BLaER1 (cell line): ENCODE measurements around the gene KCNE4.

Experiments
- H3K27ac ChIP-seq: shearing (Covaris generic); formaldehyde crosslinking; 2 replicates; pipeline ENCODE4 v1.8.1; 2022
- H3K27me3 ChIP-seq: shearing (Covaris generic); formaldehyde crosslinking; 2 replicates; pipeline ENCODE4 v1.8.1; 2022
- H3K36me3 ChIP-seq: shearing (Covaris generic); formaldehyde crosslinking; 2 replicates; pipeline ENCODE4 v1.8.1; 2022
- H3K4me1 ChIP-seq: shearing (Covaris generic); formaldehyde crosslinking; 2 replicates; pipeline ENCODE4 v1.8.1; 2022
- H3K4me2 ChIP-seq: shearing (Covaris generic); formaldehyde crosslinking; 2 replicates; pipeline ENCODE4 v1.8.1; 2022
- H3K4me3 ChIP-seq: shearing (Covaris generic); formaldehyde crosslinking; 2 replicates; pipeline ENCODE4 v1.8.1; 2022
- H3K9ac ChIP-seq: shearing (Covaris generic); formaldehyde crosslinking; 2 replicates; pipeline ENCODE4 v1.8.1; 2022
- H3K9me3 ChIP-seq: shearing (Covaris generic); formaldehyde crosslinking; 2 replicates; pipeline ENCODE4 v1.8.1; 2022
- H4K20me1 ChIP-seq: shearing (Covaris generic); formaldehyde crosslinking; 2 replicates; pipeline ENCODE4 v1.8.1; 2022
- Cebpa-rat ChIP-seq: shearing (Covaris generic); IDR thresholded peaks from 2 replicates; pipeline ENCODE4 v1.8.1; 2022

Gene KCNE4

DNA sequence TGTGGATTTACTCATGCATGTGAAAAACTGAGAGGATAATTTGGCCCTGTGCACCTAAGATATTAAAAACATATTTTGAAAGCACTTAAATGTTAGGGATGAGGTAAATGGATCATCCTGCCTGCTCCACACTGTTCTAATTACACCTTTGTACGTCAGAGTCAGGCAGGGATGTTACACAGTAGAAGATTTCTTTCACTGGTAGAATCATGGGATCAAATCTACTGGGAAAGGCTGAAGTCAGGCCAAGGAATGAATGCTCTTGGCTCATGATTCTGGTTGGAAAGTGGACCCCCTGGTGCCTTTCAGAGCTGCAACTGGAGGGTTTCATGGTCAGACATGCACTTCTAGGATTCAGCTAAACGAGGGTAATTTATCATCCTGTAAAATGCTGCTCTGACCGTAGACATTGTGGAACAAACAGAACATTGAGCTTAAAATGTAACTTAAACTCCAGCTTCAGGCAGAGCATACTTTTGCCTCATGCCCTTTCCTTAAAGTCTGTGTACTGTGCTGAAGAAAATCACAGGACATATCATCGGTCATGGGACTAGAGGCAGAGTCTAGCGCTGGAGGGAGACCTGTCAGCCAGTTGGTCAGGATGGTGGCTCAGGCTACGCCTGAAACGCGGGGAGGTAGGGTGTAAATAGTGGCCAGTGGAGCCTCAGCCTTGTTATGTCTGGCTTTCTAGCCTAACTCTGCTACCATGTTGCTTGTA lies 4.9 kb downstream of the KCNE4 start:
- H3K9me3 ChIP-seq, result no peaks in the 10 kb centered on the region
- TF ChIP-seq Cebpa-rat, result no peak

DNA sequence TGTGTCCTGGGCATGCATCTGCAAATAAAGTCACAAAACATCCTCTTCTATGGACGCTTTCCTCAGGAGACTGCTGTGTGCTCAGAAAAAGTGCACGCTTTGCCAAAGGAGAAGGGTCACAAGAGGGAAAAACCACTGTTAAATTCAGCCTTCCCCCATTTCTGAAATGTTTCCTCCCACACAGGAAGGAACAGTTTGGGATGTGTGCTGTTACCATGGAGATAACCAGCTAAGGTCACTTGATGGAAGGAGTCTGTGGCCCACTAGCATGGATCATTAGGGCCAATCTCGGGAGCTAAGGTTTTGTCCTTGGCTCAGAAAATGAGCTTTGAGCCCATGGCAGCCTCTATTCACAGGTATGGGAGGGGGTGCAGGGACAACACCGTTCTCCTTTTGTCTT lies 5.6 kb downstream of the KCNE4 start:
- Histone ChIP-seq H3K9me3 (no peaks in the 10 kb centered on the region), H3K27me3 (no peaks in the 10 kb centered on the region)
- TF ChIP-seq Cebpa-rat, result no peak

More for the DNA sequence above, 4.9 kb downstream of the KCNE4 start:
- no peaks in the 10 kb centered on the region for H4K20me1 ChIP-seq
- H3K4me2 ChIP-seq, result no peak overlapping the region
- no peak overlapping the region for H3K27ac ChIP-seq
- H3K4me1 ChIP-seq, result no peaks in the 10 kb centered on the region
- no peaks in the 10 kb centered on the region for H3K36me3 ChIP-seq
- no peak overlapping the region for H3K9ac ChIP-seq
- no peaks in the 10 kb centered on the region for H3K27me3 ChIP-seq
- no peak overlapping the region for H3K4me3 ChIP-seq

DNA sequence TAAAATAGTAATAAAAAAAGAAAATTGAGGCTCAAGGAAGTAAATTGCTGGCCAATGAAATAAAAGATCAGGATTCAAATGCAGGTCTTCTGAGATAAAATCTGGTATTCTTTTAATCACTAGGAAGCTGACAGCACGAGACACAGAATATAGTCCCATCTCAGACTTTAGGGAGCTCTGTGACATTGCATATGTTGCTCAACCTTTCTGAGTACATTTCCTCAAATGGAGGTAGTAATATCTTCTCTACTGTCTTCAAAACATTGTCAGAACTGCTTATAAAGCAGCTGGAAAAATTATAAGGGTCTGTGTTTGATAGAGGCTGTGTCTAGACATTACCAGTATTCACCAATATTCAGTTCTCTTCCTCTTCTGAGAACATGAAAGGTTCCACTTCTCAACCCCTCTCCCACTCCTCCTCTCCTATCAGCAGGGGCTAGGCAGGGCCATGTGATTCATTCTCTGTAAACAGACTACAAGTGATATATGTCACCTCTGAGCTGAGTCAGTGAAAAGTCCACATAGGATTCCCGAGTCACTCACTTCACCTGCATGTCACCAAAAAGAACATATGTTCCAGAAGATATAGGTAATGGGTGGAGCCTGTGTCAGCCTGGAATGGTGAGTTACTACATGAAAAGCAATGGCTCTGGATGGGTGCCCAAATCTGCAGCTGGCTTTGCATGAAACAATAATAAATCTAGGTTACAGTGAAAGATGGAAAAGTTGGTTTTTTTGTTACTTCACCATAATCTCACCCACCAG lies 7.1 kb downstream of the KCNE4 start:
- Histone ChIP-seq H3K9me3 (no peaks in the 10 kb centered on the region), H3K4me2 (no peak overlapping the region), H3K27me3 (no peaks in the 10 kb centered on the region), H4K20me1 (no peaks in the 10 kb centered on the region), H3K36me3 (no peaks in the 10 kb centered on the region), H3K27ac (no peak overlapping the region), H3K4me1 (no peaks in the 10 kb centered on the region), H3K4me3 (no peak overlapping the region), H3K9ac (no peak overlapping the region)
- no peak for TF ChIP-seq Cebpa-rat

More for the DNA sequence above, 5.6 kb downstream of the KCNE4 start:
- no peak overlapping the region for H3K4me2 ChIP-seq
- H3K9ac ChIP-seq, result no peak overlapping the region
- no peak overlapping the region for H3K27ac ChIP-seq
- H3K4me3 ChIP-seq, result no peak overlapping the region
- no peaks in the 10 kb centered on the region for H3K4me1 ChIP-seq
- no peaks in the 10 kb centered on the region for H3K36me3 ChIP-seq
- H4K20me1 ChIP-seq, result no peaks in the 10 kb centered on the region

DNA sequence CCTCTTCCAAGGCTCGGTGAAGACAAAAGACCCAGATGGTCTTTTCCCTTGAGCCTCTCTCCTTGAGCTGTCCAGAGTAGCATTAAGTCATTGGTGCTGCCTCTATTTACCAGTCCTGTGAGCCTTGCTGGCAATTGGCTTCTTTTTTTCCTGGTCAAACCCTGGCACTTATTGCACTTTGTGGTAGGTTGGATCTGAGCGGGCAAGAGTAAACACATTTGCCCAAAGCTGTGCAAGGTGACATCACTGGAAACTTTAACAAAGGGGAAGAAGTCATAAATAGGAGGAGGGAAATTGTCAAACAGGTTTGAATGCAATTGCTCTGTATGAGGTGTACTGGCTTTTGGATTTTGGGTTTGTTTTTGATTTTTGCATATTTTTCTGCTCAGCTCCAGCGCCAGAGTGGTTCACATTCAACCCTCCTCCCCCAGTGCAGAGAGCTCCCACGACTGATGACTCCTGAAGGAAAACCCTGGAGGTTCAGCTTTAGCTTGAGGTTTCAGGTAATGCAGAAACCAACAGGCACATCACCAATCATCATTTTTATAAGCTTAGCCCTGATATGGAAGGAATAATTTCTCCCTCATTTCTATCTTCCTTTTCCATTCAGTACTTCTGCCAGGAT lies 8.3 kb downstream of the KCNE4 start:
- H3K27ac ChIP-seq, result no peak overlapping the region
- H3K4me1 ChIP-seq, result no peaks in the 10 kb centered on the region
- no peaks in the 10 kb centered on the region for H3K9me3 ChIP-seq
- no peak overlapping the region for H3K4me2 ChIP-seq
- no peak overlapping the region for H3K9ac ChIP-seq
- no peaks in the 10 kb centered on the region for H3K36me3 ChIP-seq
- no peak overlapping the region for H3K4me3 ChIP-seq
- no peak for TF ChIP-seq Cebpa-rat
- no peaks in the 10 kb centered on the region for H3K27me3 ChIP-seq
- H4K20me1 ChIP-seq, result no peaks in the 10 kb centered on the region

DNA sequence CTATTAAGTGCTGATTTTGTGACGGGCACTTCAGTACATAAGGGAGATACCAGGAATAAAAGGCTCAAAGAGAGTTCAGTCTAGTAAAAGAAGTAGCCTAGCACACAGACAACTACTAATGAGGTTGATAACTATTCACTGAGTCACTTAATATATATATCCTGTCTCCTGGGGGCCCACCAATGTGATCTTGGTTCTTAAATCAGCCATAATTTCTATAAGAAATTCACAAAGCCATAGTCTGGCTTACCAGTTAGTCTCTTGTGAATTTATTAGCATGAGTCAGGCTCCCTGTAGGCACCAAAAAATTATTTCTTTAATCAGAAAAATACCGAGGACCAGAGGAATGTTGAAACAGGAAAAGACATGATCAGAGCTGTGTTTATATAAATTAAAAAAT lies 10.4 kb downstream of the KCNE4 start:
- H3K36me3 ChIP-seq, result no peaks in the 10 kb centered on the region
- H3K27ac ChIP-seq, result no peak overlapping the region
- H3K4me2 ChIP-seq, result no peak overlapping the region
- H3K9me3 ChIP-seq, result no peaks in the 10 kb centered on the region
- H4K20me1 ChIP-seq, result no peaks in the 10 kb centered on the region
- H3K4me1 ChIP-seq, result no peaks in the 10 kb centered on the region
- no peak overlapping the region for H3K9ac ChIP-seq
- H3K27me3 ChIP-seq, result no peaks in the 10 kb centered on the region
- TF ChIP-seq Cebpa-rat, result no peak
- H3K4me3 ChIP-seq, result no peak overlapping the region

DNA sequence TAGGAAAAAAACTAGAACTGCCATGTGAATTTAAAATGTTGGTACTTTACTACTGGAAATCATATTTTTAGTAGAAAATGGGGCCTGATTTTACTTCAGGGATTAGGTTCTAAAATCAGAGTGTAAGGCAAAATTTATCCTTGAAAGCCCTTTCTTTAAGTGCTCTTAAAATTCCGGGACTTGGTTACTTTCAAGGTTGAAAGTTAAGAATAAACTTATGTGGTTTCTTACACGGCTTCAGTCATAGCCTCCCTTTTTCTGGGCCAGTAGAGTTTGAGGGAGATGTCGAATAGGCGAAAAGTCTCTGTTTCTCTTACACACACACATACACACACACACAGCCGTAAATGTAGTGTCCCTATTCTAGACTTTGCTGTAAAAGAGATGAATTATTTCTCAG lies 13.1 kb downstream of the KCNE4 start:
- Histone ChIP-seq H4K20me1 (no peaks in the 10 kb centered on the region), H3K36me3 (no peaks in the 10 kb centered on the region), H3K27ac (no peak overlapping the region), H3K9me3 (no peaks in the 10 kb centered on the region), H3K4me2 (no peak overlapping the region), H3K27me3 (no peaks in the 10 kb centered on the region), H3K4me3 (no peak overlapping the region), H3K4me1 (no peaks in the 10 kb centered on the region), H3K9ac (no peak overlapping the region)
- no peak for TF ChIP-seq Cebpa-rat

DNA sequence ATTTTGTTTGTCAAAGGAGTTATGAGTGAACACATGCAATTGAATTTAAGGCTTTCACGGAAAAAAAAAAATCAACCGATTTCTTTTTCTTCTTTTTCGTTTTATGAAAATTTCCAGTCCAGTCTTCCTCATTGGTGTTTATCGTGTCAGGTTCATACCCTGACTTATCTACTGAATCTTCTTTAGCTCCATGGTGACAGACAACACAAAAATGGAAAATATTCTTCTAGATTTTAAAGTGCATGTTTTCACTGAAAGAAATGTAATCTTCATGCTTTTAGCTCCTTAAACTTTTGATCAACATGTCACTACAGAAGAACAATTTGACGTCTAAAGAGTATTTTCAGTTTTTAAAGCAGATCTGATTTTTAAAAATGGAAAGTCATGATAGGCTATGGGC lies 14.7 kb downstream of the KCNE4 start:
- no peaks in the 10 kb centered on the region for H4K20me1 ChIP-seq
- no peak overlapping the region for H3K4me2 ChIP-seq
- H3K9me3 ChIP-seq, result no peaks in the 10 kb centered on the region
- H3K36me3 ChIP-seq, result no peaks in the 10 kb centered on the region
- TF ChIP-seq Cebpa-rat, result no peak
- H3K4me1 ChIP-seq, result no peaks in the 10 kb centered on the region
- no peaks in the 10 kb centered on the region for H3K27me3 ChIP-seq
- H3K27ac ChIP-seq, result no peak overlapping the region
- H3K4me3 ChIP-seq, result no peak overlapping the region
- no peak overlapping the region for H3K9ac ChIP-seq

DNA sequence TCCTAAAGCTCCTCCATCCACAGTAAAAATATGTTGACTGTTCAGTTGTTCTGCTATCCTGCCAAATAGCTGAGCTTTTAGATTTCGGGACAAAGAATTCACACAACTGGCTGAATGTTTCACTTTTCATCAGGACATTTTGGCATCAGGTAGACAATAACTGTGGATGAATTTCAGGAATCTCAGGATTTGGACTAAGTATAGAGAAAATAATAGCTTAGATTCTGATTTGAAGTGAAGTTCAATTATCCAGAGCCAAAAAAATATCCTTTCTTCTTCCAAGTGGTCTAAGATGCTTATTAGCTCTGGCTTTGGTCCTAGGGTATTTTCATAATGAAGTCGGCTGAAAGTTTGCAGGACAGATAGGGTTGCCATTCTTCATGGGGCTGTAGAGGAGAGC lies 16.1 kb downstream of the KCNE4 start:
- H3K9me3 ChIP-seq, result no peaks in the 10 kb centered on the region
- no peak overlapping the region for H3K9ac ChIP-seq
- no peak overlapping the region for H3K27ac ChIP-seq
- no peaks in the 10 kb centered on the region for H4K20me1 ChIP-seq
- H3K4me3 ChIP-seq, result no peak overlapping the region
- no peaks in the 10 kb centered on the region for H3K27me3 ChIP-seq
- no peak for TF ChIP-seq Cebpa-rat
- no peaks in the 10 kb centered on the region for H3K4me1 ChIP-seq
- H3K36me3 ChIP-seq, result no peaks in the 10 kb centered on the region
- H3K4me2 ChIP-seq, result no peak overlapping the region

DNA sequence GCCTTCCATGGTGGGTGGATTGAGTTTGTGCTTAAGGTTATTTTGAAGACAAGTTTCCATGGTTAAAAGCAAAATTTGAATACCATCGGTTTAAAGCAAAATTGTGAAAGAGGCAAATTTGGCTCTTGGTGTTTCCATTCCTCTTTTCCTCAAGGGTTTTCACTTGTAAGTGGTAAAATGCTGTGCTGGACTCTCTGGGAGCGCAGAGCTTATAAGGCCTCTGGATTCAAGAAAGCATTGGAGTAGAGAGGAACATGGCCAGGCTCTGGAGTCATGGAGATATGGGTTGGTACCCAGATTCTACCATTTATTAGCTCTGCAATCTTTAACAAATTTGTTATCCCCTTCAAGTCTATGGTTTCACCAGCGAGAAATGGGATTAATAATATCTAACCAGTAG lies 17.5 kb downstream of the KCNE4 start:
- Histone ChIP-seq H4K20me1 (no peaks in the 10 kb centered on the region), H3K9ac (no peak overlapping the region), H3K27me3 (no peaks in the 10 kb centered on the region), H3K9me3 (no peaks in the 10 kb centered on the region), H3K4me2 (no peak overlapping the region), H3K36me3 (no peaks in the 10 kb centered on the region), H3K4me1 (no peaks in the 10 kb centered on the region), H3K4me3 (no peak overlapping the region), H3K27ac (no peak overlapping the region)
- no peak for TF ChIP-seq Cebpa-rat

DNA sequence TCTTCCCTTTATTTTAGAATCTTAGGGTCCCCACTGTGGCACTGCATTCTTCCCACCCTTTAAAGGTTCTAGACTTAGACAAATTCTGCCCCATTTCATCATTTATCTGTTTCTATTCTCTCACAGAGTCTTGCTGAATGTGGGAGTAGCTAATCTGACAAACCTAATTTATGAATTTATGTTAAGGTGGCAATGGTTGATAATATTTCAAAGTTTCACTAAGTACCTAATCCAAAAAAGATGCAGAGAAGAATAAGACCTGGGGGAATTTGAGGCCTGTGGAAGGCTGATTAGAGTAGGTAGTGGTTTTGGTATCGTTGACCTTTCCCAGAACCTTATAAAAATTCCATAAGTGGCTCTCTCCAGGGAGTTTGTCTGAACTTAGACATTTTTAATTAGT lies 18.0 kb downstream of the KCNE4 start:
- Histone ChIP-seq H3K4me2 (no peak overlapping the region), H3K36me3 (no peaks in the 10 kb centered on the region), H3K9me3 (no peaks in the 10 kb centered on the region), H3K4me3 (no peak overlapping the region), H3K27me3 (no peaks in the 10 kb centered on the region), H3K27ac (no peak overlapping the region), H4K20me1 (no peaks in the 10 kb centered on the region), H3K9ac (no peak overlapping the region), H3K4me1 (no peaks in the 10 kb centered on the region)
- TF ChIP-seq Cebpa-rat, result no peak
